GM11168 (cell line): ENCODE results near the gene TM9SF1.

Experiments
- in situ Hi-C: fragments of 300-500 bp; cut with MboI; formaldehyde crosslinking; loops from one replicate; pipeline ENCODE4 v1.12.0; 2022; ENCODE audit warnings: low sequenced_read_pairs; ENCODE audit not compliant: unreplicated experiment

The TM9SF1 gene

GRCh38 chr14:24195186-24196070 lies at the start of gene TM9SF1:
Gene TM9SF1 (minus strand): TSS chr14:24195441. CDS start chr14:24195019, 422 bp downstream.
- in situ Hi-C loops, result no loop called here

- in situ Hi-C loops, result loop anchor here (5.0 kb wide), 1 partner anchor 54 kb away; the partner anchor contains the start of genes DHRS1 and NOP9
Measured at GRCh38 chr14:24243336-24243836, 48.1 kb upstream of the TM9SF1 start.

- in situ Hi-C loops, result loop anchor here (5.0 kb wide), 1 partner anchor 55 kb away; the partner anchor contains the start of genes DHRS1 and NOP9
Measured at GRCh38 chr14:24241829-24242443, 46.7 kb upstream of the TM9SF1 start.

GRCh38 chr14:24240110-24240918 lies 45.1 kb upstream of the TM9SF1 start:
- in situ Hi-C loops, result loop anchor here (5.0 kb wide), 1 partner anchor 57 kb away; the partner anchor contains the start of genes DHRS1 and NOP9

- in situ Hi-C loops, result no loop called here
Measured at GRCh38 chr14:24238527-24239037, 43.3 kb upstream of the TM9SF1 start.

GRCh38 chr14:24238123-24238522 lies 42.9 kb upstream of the TM9SF1 start:
- in situ Hi-C loops, result no loop called here

GRCh38 chr14:24237463-24237955 lies 42.3 kb upstream of the TM9SF1 start:
- in situ Hi-C loops, result no loop called here

- in situ Hi-C loops, result no loop called here
Measured at GRCh38 chr14:24236689-24237462, 41.6 kb upstream of the TM9SF1 start.

GRCh38 chr14:24235804-24236688 lies 40.8 kb upstream of the TM9SF1 start:
- in situ Hi-C loops, result no loop called here

- in situ Hi-C loops, result no loop called here
Measured at GRCh38 chr14:24234095-24235005, 39.1 kb upstream of the TM9SF1 start.

GRCh38 chr14:24233538-24233866 lies 38.3 kb upstream of the TM9SF1 start:
- in situ Hi-C loops, result no loop called here

GRCh38 chr14:24232645-24233537 lies 37.6 kb upstream of the TM9SF1 start, which contains the start of gene GMPR2:
Gene GMPR2 (plus strand): TSS chr14:24232929. CDS start chr14:24233254, 325 bp downstream.
- in situ Hi-C loops, result no loop called here

- in situ Hi-C loops, result no loop called here
Measured at GRCh38 chr14:24232121-24232644, 36.9 kb upstream of the TM9SF1 start, which contains the start of gene NEDD8. Gene NEDD8 (minus strand): TSS chr14:24232367. CDS start chr14:24232267, 100 bp downstream.

- in situ Hi-C loops, result no loop called here
Measured at GRCh38 chr14:24231263-24232120, 36.3 kb upstream of the TM9SF1 start.

GRCh38 chr14:24228902-24229301 lies 33.7 kb upstream of the TM9SF1 start:
- in situ Hi-C loops, result no loop called here
